Liver (tissue), 9 donors: Measurements from ENCODE around the gene PYGM. TPM values are rescaled to one million over a fixed set of nuclear protein-coding genes. Genes with fewer than 3 reads are reported as not detected.

ENCODE experiments used
- DNase-seq: peaks from one replicate; pipeline ENCODE4 v3.0.0-alpha.2; 2017; ENCODE audit warnings: low spot score
- H3K27ac ChIP-seq, 2 donors: one replicate each; pipeline ENCODE4 v1.7.0; 2013; ENCODE audit warnings: inconsistent platforms in 2 of 2, low read length in 2 of 2, control low read depth in 1 of 2, low read depth in 1 of 2, mild to moderate bottlenecking in 1 of 2
- H3K27me3 ChIP-seq, 4 donors: one replicate each; pipeline versions ENCODE4 v1.6.1 to v1.7.0; 2013; ENCODE audit warnings: low read length in 3 of 4, inconsistent platforms in 1 of 4, mild to moderate bottlenecking in 1 of 4, moderate library complexity in 1 of 4; ENCODE audit not compliant: control insufficient read depth in 4 of 4, insufficient read depth in 4 of 4
- H3K36me3 ChIP-seq, 4 donors: one replicate each; pipeline versions ENCODE4 v1.6.1 to v1.7.0; 2013; ENCODE audit warnings: low read length in 3 of 4, mild to moderate bottlenecking in 3 of 4, low read depth in 1 of 4, moderate library complexity in 1 of 4; ENCODE audit not compliant: control insufficient read depth in 4 of 4, insufficient read depth in 3 of 4
- H3K4me1 ChIP-seq, 4 donors: one replicate each; pipeline versions ENCODE4 v1.6.1 to v1.7.0; 2013; ENCODE audit warnings: low read length in 3 of 4, mild to moderate bottlenecking in 3 of 4, moderate library complexity in 1 of 4; ENCODE audit not compliant: control insufficient read depth in 4 of 4, insufficient read depth in 4 of 4
- H3K4me3 ChIP-seq, 3 donors: one replicate each; pipeline versions ENCODE4 v1.6.1 to v1.7.0; 2013; ENCODE audit warnings: low read length in 3 of 3, control low read depth in 1 of 3, low read depth in 1 of 3, mild to moderate bottlenecking in 1 of 3
- H3K9ac ChIP-seq, 2 donors: one replicate each; pipeline ENCODE4 v1.7.0; 2013; ENCODE audit warnings: low read length in 2 of 2, mild to moderate bottlenecking in 2 of 2, moderate library complexity in 2 of 2, control low read depth in 1 of 2, low read depth in 1 of 2
- H3K9me3 ChIP-seq, 4 donors: one replicate each; pipeline versions ENCODE4 v1.6.1 to v1.7.0; 2013; ENCODE audit warnings: low read length in 3 of 4; ENCODE audit not compliant: control insufficient read depth in 4 of 4
- EGR1 ChIP-seq, 2 donors: IDR thresholded peaks; 2 replicates each; pipeline ENCODE4 v1.6.1; 2016 to 2018; ENCODE audit warnings: antibody characterized with exemption in 2 of 2, low read depth in 2 of 2
- FOXA1 ChIP-seq: IDR thresholded peaks from 2 replicates; pipeline ENCODE4 v1.6.1; 2016; ENCODE audit warnings: antibody characterized with exemption
- FOXA2 ChIP-seq: IDR thresholded peaks from 2 replicates; pipeline ENCODE4 v1.6.1; 2016; ENCODE audit warnings: antibody characterized with exemption
- GABPA ChIP-seq, 2 donors: IDR thresholded peaks in 1 of 2; conservative IDR thresholded peaks in 1 of 2; 2 replicates each; pipeline ENCODE4 v1.6.1; 2016; ENCODE audit warnings: antibody characterized with exemption in 2 of 2, mild to moderate bottlenecking in 1 of 2, moderate library complexity in 1 of 2
- HNF4A ChIP-seq, 2 donors: conservative IDR thresholded peaks; 2 replicates each; pipeline ENCODE4 v1.6.1; 2016; ENCODE audit warnings: antibody characterized with exemption in 2 of 2, mild to moderate bottlenecking in 2 of 2
- HNF4G ChIP-seq: IDR thresholded peaks from 2 replicates; pipeline ENCODE4 v1.6.1; 2016; ENCODE audit warnings: antibody characterized with exemption
- JUND ChIP-seq, 2 donors: IDR thresholded peaks; 2 replicates each; pipeline ENCODE4 v1.6.1; 2016; ENCODE audit warnings: antibody characterized with exemption in 2 of 2
- NR2F2 ChIP-seq: IDR thresholded peaks from 2 replicates; pipeline ENCODE4 v1.6.1; 2016; ENCODE audit warnings: antibody characterized with exemption
- RAD21 ChIP-seq, 2 donors: IDR thresholded peaks; 2 replicates each; pipeline ENCODE4 v1.6.1; 2016; ENCODE audit warnings: antibody characterized with exemption in 2 of 2, mild to moderate bottlenecking in 2 of 2
- RXRA ChIP-seq, 2 donors: IDR thresholded peaks; 2 replicates each; pipeline ENCODE4 v1.6.1; 2017 to 2018; ENCODE audit warnings: antibody characterized with exemption in 2 of 2, mild to moderate bottlenecking in 1 of 2
- SP1 ChIP-seq: IDR thresholded peaks from 2 replicates; pipeline ENCODE4 v1.6.1; 2018; ENCODE audit warnings: antibody characterized with exemption, mild to moderate bottlenecking
- TAF1 ChIP-seq: conservative IDR thresholded peaks from 2 replicates; pipeline ENCODE4 v1.6.1; 2016; ENCODE audit warnings: antibody characterized with exemption, mild to moderate bottlenecking
- YY1 ChIP-seq: IDR thresholded peaks from 2 replicates; pipeline ENCODE4 v1.6.1; 2016; ENCODE audit warnings: antibody characterized with exemption, mild to moderate bottlenecking
- WGBS: extraction: QIAGEN DNeasy Blood & Tissue Kit; methylation state at CpG from one replicate; pipeline ENCODE4 v1.1.7; 2013; 5-methylcytosine and 5-hydroxymethylcytosine counted together
- polyA plus RNA-seq, 2 donors: library from polyadenylated mRNA; stranded (reverse) in 1 of 2; unstranded in 1 of 2; fragments of 200-250 nt in 1 of 2; fragments of >200 nt in 1 of 2; fragmentation: Nextera tagmentation in 1 of 2; extraction: Ambion mirVana in 1 of 2; gene quantifications; one replicate each; pipeline versions ENCODE4 v1.2.1 to v1.2.3, GENCODE V29; 2013 to 2015
- total RNA-seq, 2 donors: library from RNA; depleted of rRNA; stranded (reverse); fragments of >200 nt; gene quantifications; one replicate each; pipeline ENCODE4 v1.2.3, GENCODE V29; 2014
- TF ChIP-seq, protein P1 (sequence below): IDR thresholded peaks from 2 replicates; pipeline ENCODE4 v1.6.1; 2016; ENCODE audit warnings: antibody characterized with exemption, mild to moderate bottlenecking
- TF ChIP-seq, protein P2 (sequence below): IDR thresholded peaks from 2 replicates; pipeline ENCODE4 v1.6.1; 2016; ENCODE audit warnings: antibody characterized with exemption
- TF ChIP-seq, protein P3 (sequence below): fragments of 150-350 bp; IDR thresholded peaks from 2 replicates; pipeline ENCODE4 v1.5.1; 2017; ENCODE audit warnings: improper control_type of control experiment, low read depth, low read length; ENCODE audit not compliant: missing input control
- TF ChIP-seq, protein P4 (sequence below): IDR thresholded peaks from 2 replicates; pipeline ENCODE4 v1.6.1; 2016; ENCODE audit warnings: antibody characterized with exemption
- TF ChIP-seq, protein P5 (sequence below): IDR thresholded peaks from 2 replicates; pipeline ENCODE4 v1.6.1; 2016; ENCODE audit warnings: antibody characterized with exemption
- donor health status: healthy.
- donor health status: healthy.
- donor health status: healthy.
- donor health status: healthy.
- donor health status: healthy.

The PYGM gene
- total and polyA plus RNA-seq, 4 donors: 0.23 to 1.3 (median 0.29) TPM

DNA sequence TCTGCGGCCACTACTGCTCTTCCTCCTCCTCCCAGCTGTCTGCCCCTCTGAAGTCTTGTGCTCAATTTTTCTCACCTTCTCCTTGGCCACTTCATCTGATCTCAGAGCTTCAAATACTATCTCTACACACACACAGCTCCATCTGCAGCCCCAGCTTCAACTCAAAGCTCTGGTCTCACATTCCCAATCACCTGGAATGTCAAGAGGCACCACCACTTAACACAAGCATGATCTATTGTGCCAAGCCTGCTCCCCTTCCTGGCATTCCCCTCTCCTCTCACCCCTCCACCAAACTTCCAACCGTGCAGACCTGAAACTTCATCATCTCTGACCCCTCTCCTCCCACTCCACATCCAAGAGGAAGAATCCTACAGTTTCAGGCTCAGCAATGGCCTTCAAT, 54.3 kb downstream of the PYGM start:
- no peaks in the 10 kb centered on the region for H3K9me3 ChIP-seq
- no peak for DNase-seq
- no peak overlapping the region for H3K27ac ChIP-seq
- no peak overlapping the region for H3K9ac ChIP-seq
- WGBS: 64% methylated on average over 2 of the region's 2 CpGs
- H3K4me3 ChIP-seq: no peak overlapping the region
- H3K4me1 ChIP-seq: no peaks in the 10 kb centered on the region
- TF ChIP-seq, protein P1, sequence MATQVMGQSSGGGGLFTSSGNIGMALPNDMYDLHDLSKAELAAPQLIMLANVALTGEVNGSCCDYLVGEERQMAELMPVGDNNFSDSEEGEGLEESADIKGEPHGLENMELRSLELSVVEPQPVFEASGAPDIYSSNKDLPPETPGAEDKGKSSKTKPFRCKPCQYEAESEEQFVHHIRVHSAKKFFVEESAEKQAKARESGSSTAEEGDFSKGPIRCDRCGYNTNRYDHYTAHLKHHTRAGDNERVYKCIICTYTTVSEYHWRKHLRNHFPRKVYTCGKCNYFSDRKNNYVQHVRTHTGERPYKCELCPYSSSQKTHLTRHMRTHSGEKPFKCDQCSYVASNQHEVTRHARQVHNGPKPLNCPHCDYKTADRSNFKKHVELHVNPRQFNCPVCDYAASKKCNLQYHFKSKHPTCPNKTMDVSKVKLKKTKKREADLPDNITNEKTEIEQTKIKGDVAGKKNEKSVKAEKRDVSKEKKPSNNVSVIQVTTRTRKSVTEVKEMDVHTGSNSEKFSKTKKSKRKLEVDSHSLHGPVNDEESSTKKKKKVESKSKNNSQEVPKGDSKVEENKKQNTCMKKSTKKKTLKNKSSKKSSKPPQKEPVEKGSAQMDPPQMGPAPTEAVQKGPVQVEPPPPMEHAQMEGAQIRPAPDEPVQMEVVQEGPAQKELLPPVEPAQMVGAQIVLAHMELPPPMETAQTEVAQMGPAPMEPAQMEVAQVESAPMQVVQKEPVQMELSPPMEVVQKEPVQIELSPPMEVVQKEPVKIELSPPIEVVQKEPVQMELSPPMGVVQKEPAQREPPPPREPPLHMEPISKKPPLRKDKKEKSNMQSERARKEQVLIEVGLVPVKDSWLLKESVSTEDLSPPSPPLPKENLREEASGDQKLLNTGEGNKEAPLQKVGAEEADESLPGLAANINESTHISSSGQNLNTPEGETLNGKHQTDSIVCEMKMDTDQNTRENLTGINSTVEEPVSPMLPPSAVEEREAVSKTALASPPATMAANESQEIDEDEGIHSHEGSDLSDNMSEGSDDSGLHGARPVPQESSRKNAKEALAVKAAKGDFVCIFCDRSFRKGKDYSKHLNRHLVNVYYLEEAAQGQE: no peak
- TF ChIP-seq HNF4A (conservative IDR thresholded peaks at IDR 0.05) (no peak), HNF4G (no peak), GABPA (IDR thresholded peaks at IDR 0.05 in 1 of 2, conservative IDR thresholded peaks at IDR 0.05 in 1 of 2) (no peak), FOXA1 (no peak), JUND (IDR thresholded peaks at IDR 0.05) (no peak), RXRA (IDR thresholded peaks at IDR 0.05) (no peak), TAF1 (no peak), SP1 (no peak), EGR1 (IDR thresholded peaks at IDR 0.05; ENCODE audit: low read depth in 2 of 2) (no peak), RAD21 (IDR thresholded peaks at IDR 0.05) (no peak), NR2F2 (no peak)
- TF ChIP-seq, protein P2, sequence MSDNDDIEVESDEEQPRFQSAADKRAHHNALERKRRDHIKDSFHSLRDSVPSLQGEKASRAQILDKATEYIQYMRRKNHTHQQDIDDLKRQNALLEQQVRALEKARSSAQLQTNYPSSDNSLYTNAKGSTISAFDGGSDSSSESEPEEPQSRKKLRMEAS: no peak
- TF ChIP-seq, protein P3, sequence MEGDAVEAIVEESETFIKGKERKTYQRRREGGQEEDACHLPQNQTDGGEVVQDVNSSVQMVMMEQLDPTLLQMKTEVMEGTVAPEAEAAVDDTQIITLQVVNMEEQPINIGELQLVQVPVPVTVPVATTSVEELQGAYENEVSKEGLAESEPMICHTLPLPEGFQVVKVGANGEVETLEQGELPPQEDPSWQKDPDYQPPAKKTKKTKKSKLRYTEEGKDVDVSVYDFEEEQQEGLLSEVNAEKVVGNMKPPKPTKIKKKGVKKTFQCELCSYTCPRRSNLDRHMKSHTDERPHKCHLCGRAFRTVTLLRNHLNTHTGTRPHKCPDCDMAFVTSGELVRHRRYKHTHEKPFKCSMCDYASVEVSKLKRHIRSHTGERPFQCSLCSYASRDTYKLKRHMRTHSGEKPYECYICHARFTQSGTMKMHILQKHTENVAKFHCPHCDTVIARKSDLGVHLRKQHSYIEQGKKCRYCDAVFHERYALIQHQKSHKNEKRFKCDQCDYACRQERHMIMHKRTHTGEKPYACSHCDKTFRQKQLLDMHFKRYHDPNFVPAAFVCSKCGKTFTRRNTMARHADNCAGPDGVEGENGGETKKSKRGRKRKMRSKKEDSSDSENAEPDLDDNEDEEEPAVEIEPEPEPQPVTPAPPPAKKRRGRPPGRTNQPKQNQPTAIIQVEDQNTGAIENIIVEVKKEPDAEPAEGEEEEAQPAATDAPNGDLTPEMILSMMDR: no peak
- TF ChIP-seq, protein P4, sequence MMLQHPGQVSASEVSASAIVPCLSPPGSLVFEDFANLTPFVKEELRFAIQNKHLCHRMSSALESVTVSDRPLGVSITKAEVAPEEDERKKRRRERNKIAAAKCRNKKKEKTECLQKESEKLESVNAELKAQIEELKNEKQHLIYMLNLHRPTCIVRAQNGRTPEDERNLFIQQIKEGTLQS: no peak
- TF ChIP-seq, protein P5, sequence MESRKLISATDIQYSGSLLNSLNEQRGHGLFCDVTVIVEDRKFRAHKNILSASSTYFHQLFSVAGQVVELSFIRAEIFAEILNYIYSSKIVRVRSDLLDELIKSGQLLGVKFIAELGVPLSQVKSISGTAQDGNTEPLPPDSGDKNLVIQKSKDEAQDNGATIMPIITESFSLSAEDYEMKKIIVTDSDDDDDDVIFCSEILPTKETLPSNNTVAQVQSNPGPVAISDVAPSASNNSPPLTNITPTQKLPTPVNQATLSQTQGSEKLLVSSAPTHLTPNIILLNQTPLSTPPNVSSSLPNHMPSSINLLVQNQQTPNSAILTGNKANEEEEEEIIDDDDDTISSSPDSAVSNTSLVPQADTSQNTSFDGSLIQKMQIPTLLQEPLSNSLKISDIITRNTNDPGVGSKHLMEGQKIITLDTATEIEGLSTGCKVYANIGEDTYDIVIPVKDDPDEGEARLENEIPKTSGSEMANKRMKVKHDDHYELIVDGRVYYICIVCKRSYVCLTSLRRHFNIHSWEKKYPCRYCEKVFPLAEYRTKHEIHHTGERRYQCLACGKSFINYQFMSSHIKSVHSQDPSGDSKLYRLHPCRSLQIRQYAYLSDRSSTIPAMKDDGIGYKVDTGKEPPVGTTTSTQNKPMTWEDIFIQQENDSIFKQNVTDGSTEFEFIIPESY: no peak
- H3K27me3 ChIP-seq: peaks cover 0 to 8% (median 2%) of the 10 kb centered on the region in 4 donors
- no peaks in the 10 kb centered on the region for H3K36me3 ChIP-seq

DNA sequence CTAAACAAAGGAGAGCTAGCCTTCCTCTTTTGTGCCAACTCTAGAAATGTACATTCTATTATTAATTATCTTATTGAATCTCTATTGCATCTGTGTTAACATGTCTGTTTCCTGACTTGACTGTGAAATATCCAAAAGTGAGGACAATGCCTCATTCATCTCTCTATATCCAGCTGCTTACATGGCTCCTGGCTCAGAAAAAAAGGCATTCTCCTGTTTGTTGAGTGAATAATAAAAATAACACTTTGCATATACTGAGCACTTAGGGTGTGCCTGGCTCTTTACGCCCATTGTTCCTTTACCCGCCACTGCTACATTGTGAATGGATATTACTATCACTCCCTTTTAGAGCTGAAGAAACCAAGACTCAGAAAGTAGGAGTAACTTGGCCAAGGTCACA, 56.7 kb downstream of the PYGM start:
- H3K9me3 ChIP-seq: no peaks in the 10 kb centered on the region
- no peaks in the 10 kb centered on the region for H3K36me3 ChIP-seq
- no peak for DNase-seq
- no peaks in the 10 kb centered on the region for H3K4me1 ChIP-seq
- WGBS: 91% methylated on average over 2 of the region's 2 CpGs
- no peak overlapping the region for H3K9ac ChIP-seq
- no peak overlapping the region for H3K4me3 ChIP-seq
- peaks cover 0 to 3% (median 0%) of the 10 kb centered on the region in 4 donors for H3K27me3 ChIP-seq
- no peak overlapping the region for H3K27ac ChIP-seq
- no peak for TF ChIP-seq FOXA1
- TF ChIP-seq TAF1: no peak
- TF ChIP-seq JUND (IDR thresholded peaks at IDR 0.05): no peak
- TF ChIP-seq, protein P2: no peak
- TF ChIP-seq SP1: no peak
- TF ChIP-seq FOXA2: no peak
- no peak for TF ChIP-seq YY1
- no peak for TF ChIP-seq NR2F2
- TF ChIP-seq RXRA (IDR thresholded peaks at IDR 0.05): no peak
- TF ChIP-seq GABPA (IDR thresholded peaks at IDR 0.05 in 1 of 2, conservative IDR thresholded peaks at IDR 0.05 in 1 of 2): no peak
- TF ChIP-seq, protein P5: no peak
- no peak for TF ChIP-seq HNF4G
- no peak for TF ChIP-seq EGR1 (IDR thresholded peaks at IDR 0.05; ENCODE audit: low read depth in 2 of 2)
- TF ChIP-seq HNF4A (conservative IDR thresholded peaks at IDR 0.05): no peak
- TF ChIP-seq, protein P4: no peak
- TF ChIP-seq RAD21 (IDR thresholded peaks at IDR 0.05): no peak
